Epithelial cell of proximal tubule (primary cell): ENCODE data around the gene NID1. TPM values are rescaled to one million over a fixed set of nuclear protein-coding genes. Genes with fewer than 3 reads are reported as not detected.

Source experiments
- DNase-seq: peaks from one replicate; pipeline ENCODE4 v3.0.0-alpha.2; 2011; ENCODE audit warnings: low read depth
- H3K4me3 ChIP-seq: 2 replicates; pipeline ENCODE4 v1.5.1; 2011; ENCODE audit warnings: low read depth, mild to moderate bottlenecking, low read length
- CTCF ChIP-seq: conservative IDR thresholded peaks from 2 replicates; pipeline ENCODE4 v1.5.1; 2012; ENCODE audit warnings: low read depth, mild to moderate bottlenecking, low read length
- total RNA-seq: library from RNA; depleted of rRNA; stranded (reverse); fragments of >200 nt; gene quantifications from 2 replicates; pipeline ENCODE4 v1.2.3, GENCODE V29; 2015

NID1 gene
- total RNA-seq, 1 donor from 2014 or later = 23.2 TPM

GRCh38 chr1:235945775-235946570 lies 118.9 kb downstream of the NID1 start:
- no peak for TF ChIP-seq CTCF
- H3K4me3 ChIP-seq = no peak overlapping the region
- no peak for DNase-seq

- DNase-seq = no peak
Measured at GRCh38 chr1:235943581-235944114, 121.2 kb downstream of the NID1 start.

GRCh38 chr1:235942979-235943575 lies 121.8 kb downstream of the NID1 start:
- TF ChIP-seq CTCF = no peak
- no peak for DNase-seq

More at GRCh38 chr1:235943581-235944114, 121.2 kb downstream of the NID1 start:
- TF ChIP-seq CTCF = no peak
- no peak overlapping the region for H3K4me3 ChIP-seq

GRCh38 chr1:235942625-235942934 lies 122.3 kb downstream of the NID1 start:
- no peak overlapping the region for H3K4me3 ChIP-seq
- TF ChIP-seq CTCF = no peak
- DNase-seq = no peak

More at GRCh38 chr1:235942979-235943575, 121.8 kb downstream of the NID1 start:
- H3K4me3 ChIP-seq = no peak overlapping the region

- no peak overlapping the region for H3K4me3 ChIP-seq
- TF ChIP-seq CTCF = no peak
- no peak for DNase-seq
Measured at GRCh38 chr1:235941876-235942624, 122.8 kb downstream of the NID1 start.

- DNase-seq = no peak
- no peak for TF ChIP-seq CTCF
- no peak overlapping the region for H3K4me3 ChIP-seq
Measured at GRCh38 chr1:235940285-235940684, 124.6 kb downstream of the NID1 start.
